Ishikawa (cell line): ENCODE measurements around the gene FBXO28.

ENCODE experiments used
- CEBPB ChIP-seq: IDR thresholded peaks from 2 replicates; pipeline ENCODE4 v1.6.1; 2012
- CREB1 ChIP-seq: IDR thresholded peaks from 2 replicates; pipeline ENCODE4 v1.6.1; 2012; ENCODE audit warnings: low read depth
- EGR1 ChIP-seq: IDR thresholded peaks from 2 replicates; pipeline ENCODE4 v1.6.1; 2012
- FOXM1 ChIP-seq: IDR thresholded peaks from 2 replicates; pipeline ENCODE4 v1.6.1; 2012; ENCODE audit warnings: low read depth, borderline replicate concordance
- NFIC ChIP-seq: IDR thresholded peaks from 2 replicates; pipeline ENCODE4 v1.6.1; 2012
- TAF1 ChIP-seq: IDR thresholded peaks from 2 replicates; pipeline ENCODE4 v1.6.1; 2012; ENCODE audit warnings: low read depth, mild to moderate bottlenecking
- TCF12 ChIP-seq: IDR thresholded peaks from 2 replicates; pipeline ENCODE4 v1.6.1; 2012; ENCODE audit warnings: low read depth
- YY1 ChIP-seq: IDR thresholded peaks from 2 replicates; pipeline ENCODE4 v1.6.1; 2012; ENCODE audit warnings: low read depth
- ZBTB7A ChIP-seq: IDR thresholded peaks from 2 replicates; pipeline ENCODE4 v1.6.1; 2012; ENCODE audit warnings: low read depth
- TF ChIP-seq, protein P1 (sequence below): IDR thresholded peaks from 2 replicates; pipeline ENCODE4 v1.6.1; 2012; ENCODE audit warnings: low read depth, mild to moderate bottlenecking
- TF ChIP-seq, protein P2 (sequence below): IDR thresholded peaks from 2 replicates; pipeline ENCODE4 v1.6.1; 2012

DNA sequence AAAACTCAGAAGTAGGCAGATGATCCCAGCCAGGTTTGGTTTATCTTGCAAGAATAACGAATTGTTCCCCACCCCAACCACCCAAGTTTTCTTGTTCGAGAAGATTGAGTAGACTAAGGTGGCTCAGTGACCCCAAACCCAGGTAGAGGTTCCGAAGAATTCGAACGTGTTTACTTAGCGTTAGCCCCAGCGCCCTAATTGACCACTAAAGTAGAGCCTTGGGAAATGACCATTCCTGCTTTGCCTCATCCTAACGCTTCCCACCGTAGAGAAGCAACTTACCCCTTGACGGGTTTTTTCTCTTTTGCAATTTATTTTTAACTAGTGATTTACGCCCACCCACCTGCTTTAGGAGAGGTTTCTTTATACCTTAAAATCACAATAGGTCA lies 870 bp downstream of the FBXO28 start:
- TF ChIP-seq ZBTB7A (no peak), YY1 (no peak), TCF12 (no peak), FOXM1 (no peak), TAF1 (no peak), CREB1 (no peak), CEBPB (no peak), NFIC (no peak), EGR1 (no peak)
- TF ChIP-seq, protein P1, sequence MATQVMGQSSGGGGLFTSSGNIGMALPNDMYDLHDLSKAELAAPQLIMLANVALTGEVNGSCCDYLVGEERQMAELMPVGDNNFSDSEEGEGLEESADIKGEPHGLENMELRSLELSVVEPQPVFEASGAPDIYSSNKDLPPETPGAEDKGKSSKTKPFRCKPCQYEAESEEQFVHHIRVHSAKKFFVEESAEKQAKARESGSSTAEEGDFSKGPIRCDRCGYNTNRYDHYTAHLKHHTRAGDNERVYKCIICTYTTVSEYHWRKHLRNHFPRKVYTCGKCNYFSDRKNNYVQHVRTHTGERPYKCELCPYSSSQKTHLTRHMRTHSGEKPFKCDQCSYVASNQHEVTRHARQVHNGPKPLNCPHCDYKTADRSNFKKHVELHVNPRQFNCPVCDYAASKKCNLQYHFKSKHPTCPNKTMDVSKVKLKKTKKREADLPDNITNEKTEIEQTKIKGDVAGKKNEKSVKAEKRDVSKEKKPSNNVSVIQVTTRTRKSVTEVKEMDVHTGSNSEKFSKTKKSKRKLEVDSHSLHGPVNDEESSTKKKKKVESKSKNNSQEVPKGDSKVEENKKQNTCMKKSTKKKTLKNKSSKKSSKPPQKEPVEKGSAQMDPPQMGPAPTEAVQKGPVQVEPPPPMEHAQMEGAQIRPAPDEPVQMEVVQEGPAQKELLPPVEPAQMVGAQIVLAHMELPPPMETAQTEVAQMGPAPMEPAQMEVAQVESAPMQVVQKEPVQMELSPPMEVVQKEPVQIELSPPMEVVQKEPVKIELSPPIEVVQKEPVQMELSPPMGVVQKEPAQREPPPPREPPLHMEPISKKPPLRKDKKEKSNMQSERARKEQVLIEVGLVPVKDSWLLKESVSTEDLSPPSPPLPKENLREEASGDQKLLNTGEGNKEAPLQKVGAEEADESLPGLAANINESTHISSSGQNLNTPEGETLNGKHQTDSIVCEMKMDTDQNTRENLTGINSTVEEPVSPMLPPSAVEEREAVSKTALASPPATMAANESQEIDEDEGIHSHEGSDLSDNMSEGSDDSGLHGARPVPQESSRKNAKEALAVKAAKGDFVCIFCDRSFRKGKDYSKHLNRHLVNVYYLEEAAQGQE: no peak
- TF ChIP-seq, protein P2, sequence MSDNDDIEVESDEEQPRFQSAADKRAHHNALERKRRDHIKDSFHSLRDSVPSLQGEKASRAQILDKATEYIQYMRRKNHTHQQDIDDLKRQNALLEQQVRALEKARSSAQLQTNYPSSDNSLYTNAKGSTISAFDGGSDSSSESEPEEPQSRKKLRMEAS: no peak
